HepG2 (cell line): ENCODE results near the gene COQ8A. TPM values are rescaled to one million over a fixed set of nuclear protein-coding genes. Genes with fewer than 3 reads are reported as not detected.

Experiments used
- ATAC-seq: fragments of 200-7000 bp; cut with Tn5 transposase; 3 replicates; pipeline ENCODE4 v1.9.1; 2020; ENCODE audit warnings: mild to moderate bottlenecking, moderate library complexity
- Bru-seq: library from RNA; stranded (reverse); fragments of 400-500 nt; gene quantifications from one replicate; lab custom pipeline; 2021; lab: Mats Ljungman, UMichigan
- BruChase-seq, 2 experiments: library from RNA; stranded (reverse); fragments of 400-500 nt; gene quantifications; one replicate each; lab custom pipeline; 2021; lab: Mats Ljungman, UMichigan
- BruUV-seq: library from RNA; stranded (reverse); fragments of 400-500 nt; replicated peaks from 2 replicates; lab custom pipeline; 2021; lab: Mats Ljungman, UMichigan
- CTCF ChIA-PET: fragments of 300-600 bp; formaldehyde crosslinking; extraction: SDS; loops from one replicate; lab custom pipeline; 2021; ENCODE audit warnings: low total read pairs, inconsistent platforms, low intra/inter-chr PET ratio; lab: Yijun Ruan, JAX
- POLR2A ChIA-PET: fragments of 350-600 bp; sonication (Branson Sonifier 250); formaldehyde crosslinking; loops from one replicate; lab custom pipeline; 2020; ENCODE audit warnings: antibody characterized with exemption, inconsistent platforms; lab: Yijun Ruan, JAX
- DNase-seq: peaks from one replicate; pipeline ENCODE4 v3.0.0-alpha.2; 2015; ENCODE audit warnings: low spot score
- FAIRE-seq: peaks from 3 replicates; lab custom pipeline; 2011; peaks lifted over from hg19 to GRCh38; lab: Jason Lieb, UNC
- H2AFZ ChIP-seq: one replicate; pipeline ENCODE4 v1.6.1; 2011; ENCODE audit warnings: low read length, inconsistent platforms
- H3K27ac ChIP-seq: fragments of 300-600 bp; 3 replicates; pipeline ENCODE4 v1.8.0; 2011; ENCODE audit warnings: mixed run types, mild to moderate bottlenecking, mixed read lengths, low read length, inconsistent platforms; ENCODE audit not compliant: insufficient read depth; ENCODE audit errors: extremely low read length
- H3K27me3 ChIP-seq, 2 experiments: fragments of 200-600 bp in 1 of 2; 2 replicates in 1 of 2; 3 replicates in 1 of 2; pipeline versions ENCODE4 v1.6.0 to v1.8.0; 2011; ENCODE audit warnings: low read length in 2 of 2, mild to moderate bottlenecking in 2 of 2, moderate library complexity in 2 of 2, inconsistent platforms in 1 of 2; ENCODE audit not compliant: insufficient read depth in 2 of 2, control insufficient read depth in 1 of 2
- H3K36me3 ChIP-seq, 2 experiments: fragments of 200-600 bp in 1 of 2; replicated peaks in 1 of 2; 2 replicates in 1 of 2; 3 replicates in 1 of 2; pipeline versions ENCODE4 v1.5.1 to v1.8.0; 2011; ENCODE audit warnings: low read length in 2 of 2, inconsistent platforms in 1 of 2; ENCODE audit not compliant: insufficient read depth in 2 of 2, control insufficient read depth in 1 of 2
- H3K4me1 ChIP-seq: 2 replicates; pipeline ENCODE4 v1.5.1; 2012; ENCODE audit warnings: low read length, inconsistent platforms; ENCODE audit not compliant: insufficient read depth
- H3K4me2 ChIP-seq: 2 replicates; pipeline ENCODE4 v1.6.0; 2011; ENCODE audit warnings: low read depth, low read length, inconsistent platforms
- H3K4me3 ChIP-seq, 3 experiments: fragments of 200-600 bp in 1 of 3; sonication (generic), shearing (Covaris generic) in 1 of 3; replicated peaks in 1 of 3; 2 replicates each; pipeline ENCODE4 v1.5.1; 2011 to 2016; ENCODE audit warnings: low read length in 3 of 3, inconsistent platforms in 2 of 3, low read depth in 2 of 3, mild to moderate bottlenecking in 2 of 3, control low read depth in 1 of 3, mixed read lengths in 1 of 3; ENCODE audit not compliant: insufficient read depth in 1 of 3
- H3K79me2 ChIP-seq: one replicate; pipeline ENCODE4 v1.6.1; 2011; ENCODE audit warnings: low read length, inconsistent platforms; ENCODE audit not compliant: insufficient read depth
- H3K9ac ChIP-seq: 2 replicates; pipeline ENCODE4 v1.6.0; 2011; ENCODE audit warnings: mild to moderate bottlenecking, low read depth, low read length, inconsistent platforms; ENCODE audit not compliant: insufficient read depth
- H3K9me3 ChIP-seq: 2 replicates; pipeline ENCODE4 v1.5.1; 2012; ENCODE audit warnings: mild to moderate bottlenecking, low read length
- H4K20me1 ChIP-seq: 2 replicates; pipeline ENCODE4 v1.6.0; 2011; ENCODE audit warnings: inconsistent platforms, mild to moderate bottlenecking, low read length, moderate library complexity; ENCODE audit not compliant: insufficient read depth
- ATF7-NPFF ChIP-seq: sonication (generic); formaldehyde crosslinking; IDR thresholded peaks from 2 replicates; pipeline ENCODE4 v1.8.1; 2023; ENCODE audit warnings: mild to moderate bottlenecking, low read depth, missing genetic modification reagents, moderate library complexity
- IKZF4 ChIP-seq: sonication (generic); formaldehyde crosslinking; IDR thresholded peaks from 2 replicates; pipeline ENCODE4 v1.5.1; 2020; ENCODE audit warnings: borderline replicate concordance, mild to moderate bottlenecking, low read depth, missing genetic modification reagents; ENCODE audit errors: not compliant biosample characterization
- NFIB ChIP-seq: sonication (generic); formaldehyde crosslinking; IDR thresholded peaks from 2 replicates; pipeline ENCODE4 v1.9.0; 2021; ENCODE audit warnings: missing genetic modification reagents, mild to moderate bottlenecking, borderline replicate concordance
- RXRB ChIP-seq: IDR thresholded peaks from 2 replicates; pipeline ENCODE4 v1.6.1; 2016; ENCODE audit warnings: borderline replicate concordance, missing genetic modification reagents, missing compliant biosample characterization
- SALL2 ChIP-seq: sonication (generic); formaldehyde crosslinking; IDR thresholded peaks from 2 replicates; pipeline ENCODE4 v1.8.1; 2023; ENCODE audit warnings: mild to moderate bottlenecking, missing genetic modification reagents, inconsistent platforms
- YEATS2 ChIP-seq: sonication (generic); formaldehyde crosslinking; IDR thresholded peaks from 2 replicates; pipeline ENCODE4 v1.4.0; 2020; ENCODE audit warnings: missing genetic modification reagents, borderline replicate concordance
- YEATS4 ChIP-seq: sonication (generic); formaldehyde crosslinking; IDR thresholded peaks from 2 replicates; pipeline ENCODE4 v1.4.0; 2020; ENCODE audit warnings: missing genetic modification reagents, borderline replicate concordance
- ZFP36L1 ChIP-seq: sonication (generic); formaldehyde crosslinking; IDR thresholded peaks from 2 replicates; pipeline ENCODE4 v1.8.0; 2022; ENCODE audit warnings: mild to moderate bottlenecking, missing genetic modification reagents, moderate library complexity
- ZNF44 ChIP-seq: sonication (generic); formaldehyde crosslinking; IDR thresholded peaks from 2 replicates; pipeline ENCODE4 v1.5.1; 2020; ENCODE audit warnings: mild to moderate bottlenecking, missing genetic modification reagents
- ZNF564 ChIP-seq: sonication (generic); formaldehyde crosslinking; IDR thresholded peaks from 2 replicates; pipeline ENCODE4 v1.8.1; 2023; ENCODE audit warnings: mild to moderate bottlenecking, missing genetic modification reagents
- ZNF75D ChIP-seq: sonication (generic); formaldehyde crosslinking; IDR thresholded peaks from 2 replicates; pipeline ENCODE4 v1.8.1; 2023; ENCODE audit warnings: missing genetic modification reagents, mild to moderate bottlenecking, borderline replicate concordance
- ZNF792 ChIP-seq: IDR thresholded peaks from 2 replicates; pipeline ENCODE4 v1.6.1; 2016
- WGBS: methylation state at CpG from one replicate; pipeline ENCODE4 v1.1.6; 2017; ENCODE audit warnings: low lambda C conversion rate; 5-methylcytosine and 5-hydroxymethylcytosine counted together
- in situ Hi-C: cut with HindIII; loops from 2 replicates; pipeline ENCODE4 v1.10.0; 2017; ENCODE audit warnings: low pct_unique_long_range_greater_than_20kb; ENCODE audit not compliant: extremely low pct_ligation_motif_present
- intact Hi-C: fragments of 100-400 bp; cut with micrococcal nuclease; formaldehyde crosslinking; loops from one replicate; pipeline ENCODE4 v1.10.0; 2022; ENCODE audit not compliant: unreplicated experiment
- long read RNA-seq, 2 experiments: library from RNA in 1 of 2; library from polyadenylated mRNA in 1 of 2; stranded (forward) in 1 of 2; unstranded in 1 of 2; transcript quantifications; one replicate each; pipeline ENCODE4 v2.0.0, GENCODE V29; 2019 to 2022
- polyA minus RNA-seq, 3 experiments: library from RNA; depleted of rRNA, polyadenylated mRNA; stranded (reverse); fragments of >200 nt; gene quantifications; 2 replicates each; pipeline ENCODE4 v1.2.3, GENCODE V29; 2011; ENCODE audit warnings: low replicate concordance in 1 of 3
- polyA plus RNA-seq, 8 experiments: library from polyadenylated mRNA; depleted of rRNA in 3 of 8; stranded (reverse) in 7 of 8; unstranded in 1 of 8; fragments of >200 nt; fragmentation: Illumina TruSeq in 4 of 8; extraction: Trizol in 4 of 8; gene quantifications; 2 replicates each; pipeline versions ENCODE4 v1.2.1 to v1.2.3, GENCODE V29; 2011 to 2016; ENCODE audit warnings: low read depth in 4 of 8, missing spikeins in 1 of 8, mixed read lengths in 1 of 8; ENCODE audit not compliant: insufficient read depth in 1 of 8
- total RNA-seq, 5 experiments: library from RNA; depleted of rRNA; stranded (reverse); fragments of >200 nt; fragmentation: Illumina TruSeq; extraction: Trizol; gene quantifications; 2 replicates each; pipeline ENCODE4 v1.2.3, GENCODE V29; 2016; ENCODE audit warnings: low read depth in 1 of 5
- TF ChIP-seq, protein P1 (sequence below): IDR thresholded peaks from 2 replicates; pipeline ENCODE4 v1.6.1; 2012; ENCODE audit warnings: inconsistent platforms
- TF ChIP-seq, protein P2 (sequence below), 2 experiments: sonication (generic) in 1 of 2; formaldehyde crosslinking in 1 of 2; IDR thresholded peaks; 2 replicates each; pipeline versions ENCODE4 v1.5.1 to v1.6.1; 2011 to 2020; ENCODE audit warnings: borderline replicate concordance in 1 of 2, low read depth in 1 of 2, low read length in 1 of 2, mild to moderate bottlenecking in 1 of 2, missing genetic modification reagents in 1 of 2, moderate library complexity in 1 of 2

Gene COQ8A
- total RNA-seq (2016; rRNA removed; fragmentation: Illumina TruSeq; extraction: Trizol) (63.3 and 88.7 TPM in 2 replicates), polyA plus RNA-seq (2011; rRNA removed) (60.4 and 72.2 TPM in 2 replicates), polyA minus RNA-seq (2011; rRNA and poly(A)+ RNA removed; ENCODE audit: low replicate concordance) (30.4 and 75.1 TPM in 2 replicates), Bru-seq, nascent RNA (percentile 68 among the genes with signal in this experiment), BruChase-seq, experiment 1, labeled RNA remaining after a 6-hour chase (percentile 71 among the genes with signal in this experiment), BruChase-seq, experiment 2, labeled RNA remaining after a 2-hour chase (percentile 71 among the genes with signal in this experiment)
- total RNA-seq (2016; cell fraction: cytosol; rRNA removed; fragmentation: Illumina TruSeq; extraction: Trizol; ENCODE audit: low read depth): 25.9 and 28.8 TPM in 2 replicates
- 60.2 and 93.0 TPM in 2 replicates for total RNA-seq (2016; cell fraction: insoluble cytoplasmic fraction; rRNA removed; fragmentation: Illumina TruSeq; extraction: Trizol)
- total RNA-seq (2016; cell fraction: membrane; rRNA removed; fragmentation: Illumina TruSeq; extraction: Trizol): 26.6 and 26.8 TPM in 2 replicates
- total RNA-seq (2016; cell fraction: nucleus; rRNA removed; fragmentation: Illumina TruSeq; extraction: Trizol): 66.7 and 69.0 TPM in 2 replicates
- 53.6 and 65.9 TPM in 2 replicates for polyA plus RNA-seq (2011; cell fraction: cytosol; rRNA removed)
- polyA plus RNA-seq (2011; cell fraction: nucleus; rRNA removed): 117 and 151 TPM in 2 replicates
- 69.4 and 75.0 TPM in 2 replicates for polyA plus RNA-seq (2012)
- 6.0 and 6.9 TPM in 2 replicates for polyA plus RNA-seq (2016; cell fraction: cytosol; fragmentation: Illumina TruSeq; extraction: Trizol; ENCODE audit: low read depth)
- polyA plus RNA-seq (2016; cell fraction: insoluble cytoplasmic fraction; fragmentation: Illumina TruSeq; extraction: Trizol; ENCODE audit: low read depth): 55.2 and 65.3 TPM in 2 replicates
- 14.1 and 15.8 TPM in 2 replicates for polyA plus RNA-seq (2016; cell fraction: membrane; fragmentation: Illumina TruSeq; extraction: Trizol; ENCODE audit: low read depth)
- 146 and 150 TPM in 2 replicates for polyA plus RNA-seq (2016; cell fraction: nucleus; fragmentation: Illumina TruSeq; extraction: Trizol; ENCODE audit: insufficient read depth, low read depth)
- polyA minus RNA-seq (2011; cell fraction: cytosol; rRNA and poly(A)+ RNA removed): 31.1 and 31.3 TPM in 2 replicates
- polyA minus RNA-seq (2011; cell fraction: nucleus; rRNA and poly(A)+ RNA removed): 28.2 and 38.1 TPM in 2 replicates
- long read RNA-seq, experiment 1, transcript COQ8A-201 (15 exons, 2,872 nt): major isoform, 68 of 120 reads
- long read RNA-seq, experiment 1, partial matches to known transcripts: 32 of 120 reads
- long read RNA-seq, experiment 1, other reads (novel, unspliced or antisense): 19 of 120 reads
- long read RNA-seq, experiment 2, transcript COQ8A-201 (15 exons, 2,872 nt): major isoform, 89 of 182 reads
- long read RNA-seq, experiment 2, partial matches to known transcripts: 60 of 182 reads
- long read RNA-seq, experiment 2, other reads (novel, unspliced or antisense): 30 of 182 reads

DNA sequence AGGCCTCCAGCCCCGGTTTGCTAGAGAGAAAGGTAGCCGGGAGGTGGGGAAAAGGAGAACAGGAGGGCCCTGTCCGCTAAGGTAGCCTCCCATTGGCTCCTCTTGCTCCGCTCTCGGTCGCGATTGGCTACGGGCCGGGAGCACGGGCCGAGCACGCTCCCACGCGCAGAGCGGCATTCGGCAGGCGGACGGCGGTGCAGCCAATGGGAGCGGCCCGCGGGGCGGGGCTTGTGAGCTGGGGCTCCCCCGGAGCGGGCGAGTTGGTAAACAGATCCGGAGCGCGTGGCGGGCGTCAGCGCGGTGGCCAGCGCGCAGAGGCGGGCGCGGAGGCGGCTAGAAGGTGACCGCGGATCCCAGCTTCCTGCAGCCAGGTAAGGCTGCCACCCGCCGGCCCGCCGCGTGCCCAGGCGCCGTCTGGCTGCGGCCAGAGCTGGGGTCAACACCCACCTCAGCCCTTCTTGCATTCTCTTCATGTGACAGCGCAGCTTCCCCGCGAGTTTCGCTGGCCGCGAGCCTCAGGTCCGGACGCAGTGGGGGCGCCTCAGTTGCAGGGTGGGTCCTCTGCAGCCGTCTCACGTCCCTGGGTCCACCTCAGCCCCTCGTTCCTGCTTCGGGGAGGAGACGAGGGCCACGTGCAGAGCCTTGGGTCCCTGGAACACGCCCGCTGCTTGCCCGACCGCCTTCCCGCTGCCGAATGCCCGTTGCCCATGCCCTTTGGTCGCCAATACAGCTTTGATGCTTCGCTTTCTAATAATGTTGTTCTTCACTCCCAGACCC is at the start of gene COQ8A:
Gene COQ8A (plus strand): TSS at position 266 of the 777 bp plus-strand sequence. CDS start 21,092 bp downstream, outside the sequence.
- ATAC-seq (peak; percentile 94), FAIRE-seq (peak; percentile 94), DNase-seq (peak; percentile 99)
- Histone ChIP-seq H3K9me3 (peaks cover 4% of the 10 kb centered on the region; the same call in 1 of the 2 replicates), H2AFZ (no peak within 1 kb of the TSS), H4K20me1 (peaks cover 8% of the 10 kb centered on the region; the same call in 1 of the 2 replicates), H3K79me2 (peaks cover 45% of the 10 kb centered on the region), H3K4me3 (peak within 1 kb of the TSS; percentile 77 to 83 (median 80)), H3K4me2 (peak within 1 kb of the TSS; percentile 96), H3K36me3 (no peaks in the 10 kb centered on the region), H3K27me3 (no peaks in the 10 kb centered on the region; a peak in 1 of 5 replicates), H3K4me1 (peaks cover 62% of the 10 kb centered on the region), H3K9ac (peak within 1 kb of the TSS; percentile 90), H3K27ac (peak within 1 kb of the TSS; percentile 97)
- 0% methylated on average over 10 of the region's 73 CpGs for WGBS
- CTCF ChIA-PET: no interaction called here
- in situ Hi-C loops: no loop called here
- POLR2A ChIA-PET: interaction anchor here (0.9 to 3.2 kb wide), 7 partner anchors 8 to 54 kb away, joined by 3 to 35 read pairs (median 6); no protein-coding TSS in a partner anchor
- no TSS peak for BruUV-seq
- intact Hi-C loops: no loop called here
- TF ChIP-seq NFIB (CRISPR knock-in tag) (no peak), ZFP36L1 (CRISPR knock-in tag) (peak; percentile 58; the same call in 1 of the 2 replicates), YEATS2 (CRISPR knock-in tag) (peak; percentile 19; the same call in 1 of the 2 replicates), ATF7-NPFF (CRISPR knock-in tag) (peak; percentile 61; the same call in 1 of the 2 replicates), RXRB (no peak), YEATS4 (CRISPR knock-in tag) (peak; percentile 74), IKZF4 (CRISPR knock-in tag) (no peak), ZNF44 (peak; percentile 83; the same call in 1 of the 2 replicates), ZNF75D (CRISPR knock-in tag) (no peak), ZNF564 (CRISPR knock-in tag) (peak; percentile 69; the same call in 1 of the 2 replicates), SALL2 (peak; percentile 8; the same call in 1 of the 2 replicates), ZNF792 (no peak; the same call in 1 of the 2 replicates)
- TF ChIP-seq, protein P1, sequence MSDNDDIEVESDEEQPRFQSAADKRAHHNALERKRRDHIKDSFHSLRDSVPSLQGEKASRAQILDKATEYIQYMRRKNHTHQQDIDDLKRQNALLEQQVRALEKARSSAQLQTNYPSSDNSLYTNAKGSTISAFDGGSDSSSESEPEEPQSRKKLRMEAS: peak; percentile 94
- TF ChIP-seq, protein P2, sequence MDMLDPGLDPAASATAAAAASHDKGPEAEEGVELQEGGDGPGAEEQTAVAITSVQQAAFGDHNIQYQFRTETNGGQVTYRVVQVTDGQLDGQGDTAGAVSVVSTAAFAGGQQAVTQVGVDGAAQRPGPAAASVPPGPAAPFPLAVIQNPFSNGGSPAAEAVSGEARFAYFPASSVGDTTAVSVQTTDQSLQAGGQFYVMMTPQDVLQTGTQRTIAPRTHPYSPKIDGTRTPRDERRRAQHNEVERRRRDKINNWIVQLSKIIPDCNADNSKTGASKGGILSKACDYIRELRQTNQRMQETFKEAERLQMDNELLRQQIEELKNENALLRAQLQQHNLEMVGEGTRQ (IDR thresholded peaks at IDR 0.05; ENCODE audit: low read depth, low read length): no peak
- TF ChIP-seq, protein P2 (CRISPR knock-in tag; IDR thresholded peaks at IDR 0.05; ENCODE audit: borderline replicate concordance): no peak
